ENCODE data around the gene SOCS7. TPM values are rescaled to one million over a fixed set of nuclear protein-coding genes. Genes with fewer than 3 reads are reported as not detected.

Gene SOCS7
- total RNA-seq, 2 donors from 2014 or later: 12.2 to 15.3 TPM

DNA sequence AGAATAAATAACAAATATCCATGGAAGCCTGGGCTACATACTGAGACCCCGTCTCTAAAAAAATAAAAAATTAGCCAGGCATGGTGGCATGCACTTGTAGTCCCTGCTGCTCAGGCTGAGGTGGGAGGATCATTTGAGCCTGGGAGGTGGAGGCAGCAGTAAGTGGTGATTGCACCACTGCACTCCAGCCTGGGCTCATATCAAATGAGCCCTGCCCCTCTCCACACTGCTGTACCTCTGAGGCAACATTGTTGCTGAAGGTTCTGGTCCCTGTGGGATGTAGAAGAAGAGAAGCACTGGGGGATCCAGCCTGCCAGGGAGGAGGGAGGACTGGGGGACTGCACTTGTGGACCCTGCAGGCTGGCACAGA lies 65.2 kb downstream of the SOCS7 start:
- intact Hi-C loops (cut with DNase I): loop anchor here in 1 of 2 donors (5.0 kb wide), 1 partner anchor 65 kb away; the partner anchor contains the start of gene SOCS7
- DNase-seq (ENCODE audit: low spot score): no peak

DNA sequence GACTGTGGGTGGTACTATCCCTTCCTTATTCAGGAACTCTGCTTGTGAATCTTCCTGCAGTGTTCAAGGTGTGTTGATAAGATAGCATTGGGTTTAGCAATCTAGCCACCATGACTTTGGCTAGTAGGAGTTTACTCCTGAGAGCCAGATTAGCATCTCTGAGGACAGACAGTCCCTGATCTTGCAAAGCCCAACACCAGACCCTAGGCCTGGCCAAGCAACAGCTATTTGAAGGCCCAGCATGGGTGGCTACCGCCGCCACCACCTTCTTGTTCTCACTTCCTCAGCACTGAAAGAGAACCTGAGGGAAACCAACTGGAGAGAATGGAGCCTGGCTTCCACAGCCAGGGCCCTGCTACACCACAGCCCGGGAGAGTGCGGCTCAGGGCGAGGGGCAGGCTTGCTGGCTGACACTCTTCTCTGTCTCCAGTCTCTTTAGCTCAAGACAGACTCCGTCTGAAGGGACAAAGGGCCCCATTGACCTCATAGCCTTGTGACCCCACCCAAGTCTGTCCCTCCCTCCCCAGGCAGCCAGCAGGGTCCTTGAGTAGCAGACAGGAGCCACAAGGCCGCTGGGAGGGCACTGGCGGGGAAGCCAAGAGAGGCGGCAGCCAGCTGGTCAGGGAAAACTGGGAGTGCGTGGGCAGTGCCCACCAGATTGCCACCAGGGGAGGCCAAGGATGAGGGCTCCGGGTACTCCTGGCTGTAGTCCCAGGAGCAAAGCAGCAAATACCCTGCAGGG lies 65.7 kb downstream of the SOCS7 start:
- no peak for DNase-seq (ENCODE audit: low spot score)
- intact Hi-C loops (cut with DNase I): loop anchor here in 1 of 2 donors (5.0 kb wide), 1 partner anchor 65 kb away; the partner anchor contains the start of gene SOCS7

DNA sequence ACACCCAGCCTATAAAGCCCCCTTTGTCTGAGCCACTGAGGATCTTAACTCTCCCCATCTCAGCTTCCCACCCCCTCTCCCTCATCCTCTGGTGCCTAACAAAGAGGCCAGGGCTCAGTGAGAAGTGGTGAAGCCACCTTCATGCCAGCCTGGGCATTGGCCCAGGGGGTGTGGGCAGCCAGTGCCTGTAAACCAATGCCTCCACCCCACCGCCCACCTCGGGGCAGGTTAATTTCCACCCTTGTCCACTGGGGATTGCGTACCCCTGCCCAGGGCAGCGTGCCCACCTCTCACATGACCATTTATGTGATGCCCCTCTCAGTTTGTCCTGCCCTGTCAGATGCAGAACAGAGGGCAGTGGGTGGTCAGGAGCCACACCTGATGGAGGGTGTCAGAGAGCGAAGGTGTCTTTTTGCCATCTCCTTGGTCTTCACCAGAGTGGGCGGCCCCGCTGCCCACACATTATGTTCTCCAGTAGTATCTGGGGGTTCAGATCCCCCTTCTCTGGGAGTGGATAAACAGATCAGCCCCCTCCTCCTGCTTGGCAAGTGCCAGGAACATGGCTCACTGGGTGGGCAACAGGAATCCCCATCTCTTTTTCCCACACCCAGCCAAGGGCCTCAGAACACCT lies 66.5 kb downstream of the SOCS7 start:
- intact Hi-C loops (cut with DNase I): loop anchor here in 1 of 2 donors (5.0 kb wide), 1 partner anchor 66 kb away; the partner anchor contains the start of gene SOCS7
- DNase-seq (ENCODE audit: low spot score): no peak

DNA sequence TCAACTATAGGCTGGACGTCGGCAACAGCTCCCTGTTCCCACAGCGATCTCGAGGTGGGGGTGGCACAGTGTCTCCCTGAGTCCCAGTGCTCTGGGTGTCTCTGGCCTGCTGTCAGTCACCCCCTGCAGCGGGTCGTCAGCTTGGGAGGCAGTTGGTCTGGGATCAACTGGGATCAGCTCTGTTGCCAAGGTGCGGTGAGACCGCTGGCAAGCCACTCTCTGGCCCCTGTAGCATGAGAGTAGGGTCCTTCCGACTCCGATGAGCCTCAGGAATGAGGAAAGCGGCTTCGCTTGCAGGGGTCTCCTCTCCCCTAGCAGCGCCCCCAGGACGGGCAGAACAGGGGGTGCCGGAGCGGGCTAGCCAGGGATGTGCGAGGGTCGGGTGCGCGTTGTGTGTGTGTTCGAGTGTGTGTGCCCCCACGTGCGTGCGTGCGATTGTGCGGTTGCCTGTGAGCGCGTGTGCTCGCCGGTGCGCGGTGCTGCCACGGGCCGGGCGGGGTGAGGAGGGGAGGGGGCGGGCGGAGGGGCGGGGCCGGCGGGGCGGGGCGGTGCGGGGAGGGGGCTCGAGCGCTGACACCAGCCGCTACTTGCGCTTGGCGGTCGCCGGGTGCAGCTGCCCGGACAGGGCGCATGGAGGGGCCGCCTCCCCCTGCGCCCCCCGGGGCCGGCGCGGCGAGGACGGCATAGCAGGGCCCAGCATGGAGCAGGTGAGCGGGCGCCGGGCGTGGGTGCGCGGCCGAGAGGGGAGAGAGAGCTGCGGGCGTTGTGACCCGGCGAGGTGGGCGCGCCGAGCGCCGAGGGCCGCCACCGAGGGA lies 67.3 kb downstream of the SOCS7 start:
- no peak for DNase-seq (ENCODE audit: low spot score)
- intact Hi-C loops (cut with DNase I): loop anchor here in 1 of 2 donors (5.0 kb wide), 1 partner anchor 67 kb away; the partner anchor contains the start of gene SOCS7

DNA sequence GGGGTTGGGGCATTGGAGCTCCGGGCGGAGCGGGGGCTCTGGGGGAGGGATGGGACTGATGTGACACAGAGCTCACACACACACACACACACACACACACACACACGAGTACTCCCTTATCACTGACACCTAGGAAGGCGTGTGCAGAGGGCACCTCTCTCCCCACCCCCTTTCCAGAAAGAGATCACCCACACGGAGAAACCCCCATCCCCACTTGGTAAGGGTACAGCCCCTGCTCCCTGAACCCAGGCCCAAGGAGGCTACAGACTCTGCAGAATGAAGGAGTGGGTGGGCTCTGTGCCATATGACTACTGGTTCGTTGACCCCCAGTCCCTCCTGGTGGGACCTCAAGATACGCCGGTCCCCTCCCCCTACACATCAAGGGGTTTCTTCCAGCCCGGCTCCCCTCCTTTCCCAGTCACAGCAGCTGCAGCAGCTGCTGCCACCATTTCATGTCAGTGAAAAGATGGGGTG lies 67.9 kb downstream of the SOCS7 start:
- DNase-seq (ENCODE audit: low spot score): no peak
- intact Hi-C loops (cut with DNase I): loop anchor here in 1 of 2 donors (5.0 kb wide), 1 partner anchor 67 kb away; the partner anchor contains the start of gene SOCS7

DNA sequence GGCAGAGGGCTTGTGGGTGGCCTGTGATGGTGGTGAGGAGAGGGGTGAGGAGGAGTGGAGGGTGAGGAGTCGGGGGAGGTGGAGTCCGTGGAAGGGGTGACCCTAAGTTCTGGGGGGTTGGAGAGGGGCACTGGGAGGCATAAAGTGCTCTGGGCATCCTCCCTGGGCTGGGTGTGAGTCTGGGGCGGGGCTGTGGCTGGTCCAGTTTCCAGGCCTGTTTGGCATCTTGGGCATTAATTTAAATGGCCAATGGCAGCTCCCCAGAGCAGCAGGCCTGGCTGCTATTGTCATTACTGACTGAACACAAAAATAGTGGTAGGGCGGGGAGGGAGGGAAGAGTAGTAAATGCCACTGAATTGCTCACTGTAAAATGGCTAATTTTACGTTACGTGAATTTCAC lies 68.9 kb downstream of the SOCS7 start:
- DNase-seq (ENCODE audit: low spot score): no peak

DNA sequence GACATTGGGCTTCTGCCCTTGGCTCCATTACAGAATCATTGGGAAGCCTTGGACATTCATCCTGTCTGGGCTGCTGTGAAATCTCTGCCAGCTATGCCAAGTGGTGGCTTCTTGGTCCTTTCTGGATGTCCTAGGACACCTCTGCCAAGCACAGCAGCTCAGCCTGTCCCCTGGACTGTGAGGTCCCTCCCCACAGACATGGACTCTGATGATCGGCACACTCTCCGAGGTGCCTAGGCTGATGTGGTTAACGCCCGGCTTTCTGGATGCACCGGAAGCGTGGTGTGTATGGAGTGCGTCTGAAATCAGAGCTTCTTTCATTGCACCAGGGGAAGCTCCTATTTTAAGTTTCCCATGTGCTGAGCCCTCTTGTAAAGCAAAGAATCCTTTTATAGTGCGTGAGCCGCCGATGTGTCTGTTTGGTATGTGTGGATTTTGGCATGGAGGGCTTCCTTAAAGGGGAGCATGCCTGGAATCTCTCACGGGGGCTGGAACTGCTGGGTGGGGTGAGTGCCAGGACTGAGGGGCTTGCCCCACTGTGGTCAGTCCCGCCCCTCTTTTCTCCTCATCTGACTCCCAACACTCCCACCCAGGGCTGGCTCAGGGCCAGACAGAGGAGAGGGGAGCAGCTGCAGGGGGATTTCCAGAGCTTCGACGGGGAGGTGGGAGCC lies 69.7 kb downstream of the SOCS7 start:
- intact Hi-C loops (cut with DNase I): no loop called here
- DNase-seq (ENCODE audit: low spot score): no peak

More for the DNA sequence above, 68.9 kb downstream of the SOCS7 start:
- intact Hi-C loops (cut with DNase I): no loop called here

DNA sequence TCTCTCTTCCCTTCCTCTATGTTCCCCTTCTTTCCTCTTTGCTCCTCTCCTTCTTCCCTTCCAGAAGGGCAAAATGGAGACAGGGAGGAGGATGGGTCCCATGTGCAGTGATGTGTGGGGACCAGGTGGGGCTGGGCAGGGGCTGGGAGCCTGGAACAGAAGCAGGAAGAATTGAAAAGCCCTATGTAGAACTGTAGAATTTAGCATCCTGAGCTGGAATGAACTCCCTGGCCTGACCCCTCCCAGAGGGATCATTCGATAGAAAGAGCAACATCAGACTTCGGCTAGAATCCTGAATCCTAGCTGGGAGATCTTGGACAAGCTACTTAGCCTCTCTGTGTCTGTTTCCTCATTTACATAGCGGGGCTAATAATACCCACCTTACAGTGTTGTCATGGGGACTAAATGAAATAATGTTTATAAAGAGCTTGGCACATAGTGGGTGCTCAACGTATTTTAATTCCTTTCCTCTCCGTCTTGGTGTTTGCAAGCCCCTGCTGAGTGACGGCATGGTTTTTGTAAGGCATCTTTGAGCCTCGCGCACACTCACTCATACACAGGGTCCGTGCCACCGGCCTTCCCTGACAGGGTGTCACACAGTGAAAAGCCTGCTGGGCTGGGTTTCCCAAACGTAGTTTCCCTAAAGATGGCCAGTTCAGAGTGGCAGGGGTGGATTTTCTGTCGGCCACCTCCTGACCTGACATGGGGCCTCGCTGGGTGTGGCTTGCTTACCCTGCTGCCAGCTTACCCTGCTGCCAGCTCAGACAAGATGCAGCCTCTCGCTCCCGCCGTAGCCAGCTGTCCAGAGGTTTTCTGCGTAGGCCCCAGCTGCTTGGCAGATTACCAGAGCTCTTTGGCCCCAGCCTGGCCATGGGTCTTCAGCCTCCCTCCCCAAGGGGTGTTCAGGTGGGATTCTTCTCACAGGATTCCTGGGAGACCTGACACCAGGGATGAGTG lies 70.5 kb downstream of the SOCS7 start:
- DNase-seq (ENCODE audit: low spot score): no peak
- intact Hi-C loops (cut with DNase I): no loop called here

DNA sequence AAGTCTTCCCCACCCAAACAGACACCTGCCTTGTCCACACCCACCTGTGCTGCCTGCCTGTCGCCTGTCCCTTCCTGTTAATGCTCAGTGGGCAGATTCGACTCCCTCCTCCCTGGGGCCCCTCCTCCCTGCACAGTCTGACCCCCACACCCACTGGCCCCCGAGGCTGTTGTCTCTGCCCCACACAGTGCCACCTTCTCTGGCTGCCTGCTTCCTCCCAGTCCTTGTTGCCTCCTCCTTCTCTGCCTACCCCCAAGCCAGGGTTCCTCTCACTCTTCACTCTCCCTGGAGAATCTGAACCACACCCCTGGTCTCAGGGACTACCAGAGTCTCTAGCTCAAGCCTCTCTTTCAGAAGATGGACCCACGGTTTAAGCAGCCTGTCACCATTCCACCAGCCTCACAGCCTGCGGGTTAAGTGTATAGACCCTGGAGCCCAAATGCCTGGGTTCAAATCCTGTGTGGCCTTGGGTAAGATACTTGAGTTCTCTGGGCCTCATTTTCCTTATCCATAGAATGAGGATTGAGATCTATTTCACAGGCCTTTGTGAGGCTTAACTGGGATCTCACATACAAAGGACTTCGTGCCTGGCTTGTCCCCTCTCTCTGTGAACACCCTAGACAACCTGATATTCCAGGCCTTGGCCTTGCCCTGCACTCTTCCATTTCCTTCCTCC lies 72.8 kb downstream of the SOCS7 start:
- intact Hi-C loops (cut with DNase I): no loop called here
- no peak for DNase-seq (ENCODE audit: low spot score)

DNA sequence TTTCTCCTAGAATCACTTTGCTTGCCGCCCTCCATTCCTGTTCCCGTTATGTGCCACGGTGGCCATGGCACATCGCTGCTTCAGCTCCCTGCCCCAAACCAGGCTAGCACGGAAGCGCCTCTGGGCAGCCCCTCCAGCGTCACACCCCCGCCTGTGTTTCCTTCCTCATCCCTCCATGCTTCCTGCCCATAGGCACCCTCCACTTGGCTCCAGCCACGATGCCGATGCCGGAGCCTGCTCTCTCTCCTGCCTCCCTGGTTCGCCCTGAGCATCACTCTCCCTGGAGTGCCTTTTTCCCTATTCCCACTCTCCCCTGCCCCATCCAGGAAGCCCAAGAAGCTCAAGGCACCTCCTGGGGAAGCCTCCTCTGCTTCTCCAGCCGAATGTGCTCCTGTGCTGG lies 73.4 kb downstream of the SOCS7 start:
- intact Hi-C loops (cut with DNase I): loop anchor here in 1 of 2 donors (5.0 kb wide), 1 partner anchor 57 kb away; no protein-coding TSS in a partner anchor
- no peak for DNase-seq (ENCODE audit: low spot score)

DNA sequence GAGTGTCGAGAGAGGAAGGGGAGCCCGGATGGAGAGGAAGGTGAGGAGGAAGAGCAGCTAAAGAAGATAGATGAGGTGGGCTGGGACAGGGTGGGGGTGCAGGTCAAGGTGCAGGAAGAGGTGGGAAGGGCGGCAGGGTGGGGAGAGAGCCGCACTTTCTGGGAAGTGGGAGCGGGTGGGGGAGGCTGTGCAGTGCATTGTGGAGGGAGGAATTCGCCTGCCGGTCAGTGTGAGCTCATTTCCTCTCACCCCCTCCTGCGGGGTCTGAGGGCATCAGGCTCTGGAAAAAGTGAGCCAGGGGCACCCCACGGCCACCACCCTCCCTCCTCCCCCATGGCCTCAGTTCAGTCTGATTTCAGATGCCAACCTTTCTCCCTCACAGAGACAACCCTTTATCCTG lies 74.1 kb downstream of the SOCS7 start:
- no peak for DNase-seq (ENCODE audit: low spot score)
- intact Hi-C loops (cut with DNase I): loop anchor here in 1 of 2 donors (5.0 kb wide), 1 partner anchor 57 kb away; no protein-coding TSS in a partner anchor

DNA sequence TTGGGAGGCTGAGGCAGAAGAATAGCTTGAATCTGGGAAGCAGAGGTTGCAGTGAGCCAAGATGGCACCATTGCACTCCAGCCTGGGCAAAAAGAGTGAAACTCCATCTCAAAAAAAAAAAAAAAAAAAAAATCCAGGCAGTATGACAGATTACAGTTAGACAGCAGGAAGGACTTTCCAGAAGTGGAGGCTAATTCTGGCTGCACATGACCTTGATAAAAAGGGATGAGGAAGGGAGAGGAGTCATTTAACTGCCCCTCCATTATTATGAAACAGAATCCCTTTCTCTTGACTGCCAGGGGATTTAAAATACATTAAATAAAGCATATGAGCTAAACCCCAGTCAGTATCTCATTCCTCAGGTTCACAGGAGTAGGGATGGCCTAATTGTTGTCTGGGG lies 74.8 kb downstream of the SOCS7 start:
- intact Hi-C loops (cut with DNase I): loop anchor here in 1 of 2 donors (5.0 kb wide), 1 partner anchor 56 kb away; no protein-coding TSS in a partner anchor

DNA sequence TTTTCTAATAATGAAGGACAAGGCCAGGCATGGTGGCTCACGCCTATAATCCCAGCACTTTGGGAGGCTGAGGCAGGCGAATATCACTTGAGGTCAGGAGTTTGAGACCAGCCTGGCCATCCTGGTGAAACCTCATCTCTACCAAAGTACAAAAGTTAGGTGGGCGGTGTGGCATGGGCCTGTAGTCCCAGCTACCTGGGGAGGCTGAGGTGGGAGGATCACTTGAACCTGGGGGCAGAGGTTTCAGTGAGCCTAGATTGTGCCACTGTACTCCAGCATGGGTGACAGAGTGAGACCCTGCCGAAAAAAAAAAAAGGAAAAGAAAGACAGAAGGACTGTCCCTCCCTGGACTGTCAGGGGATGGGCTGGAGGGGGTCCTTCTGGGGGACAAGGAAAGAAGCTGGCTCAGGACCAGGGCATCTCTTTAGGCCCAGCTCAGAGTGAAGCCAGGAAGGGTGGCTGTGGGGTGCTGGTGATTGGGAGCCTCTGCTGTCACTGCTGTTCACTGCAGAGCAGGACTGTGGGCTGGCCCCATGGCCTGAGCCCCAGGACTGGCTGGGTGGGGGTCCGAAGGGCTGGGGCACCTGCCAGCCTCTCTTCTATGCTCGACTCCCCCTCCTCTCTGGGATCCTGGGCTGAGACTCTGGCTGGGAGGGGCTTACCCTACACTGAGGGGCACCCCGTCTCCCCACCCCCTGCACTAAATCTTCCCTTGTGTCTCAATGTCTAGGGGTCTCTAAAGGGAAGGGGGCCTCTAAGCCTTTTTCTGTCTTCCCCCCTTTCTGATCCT lies 75.7 kb downstream of the SOCS7 start:
- no peak for DNase-seq (ENCODE audit: low spot score)
- intact Hi-C loops (cut with DNase I): loop anchor here in 1 of 2 donors (5.0 kb wide), 1 partner anchor 55 kb away; no protein-coding TSS in a partner anchor

More for the DNA sequence above, 74.8 kb downstream of the SOCS7 start:
- no peak for DNase-seq (ENCODE audit: low spot score)

DNA sequence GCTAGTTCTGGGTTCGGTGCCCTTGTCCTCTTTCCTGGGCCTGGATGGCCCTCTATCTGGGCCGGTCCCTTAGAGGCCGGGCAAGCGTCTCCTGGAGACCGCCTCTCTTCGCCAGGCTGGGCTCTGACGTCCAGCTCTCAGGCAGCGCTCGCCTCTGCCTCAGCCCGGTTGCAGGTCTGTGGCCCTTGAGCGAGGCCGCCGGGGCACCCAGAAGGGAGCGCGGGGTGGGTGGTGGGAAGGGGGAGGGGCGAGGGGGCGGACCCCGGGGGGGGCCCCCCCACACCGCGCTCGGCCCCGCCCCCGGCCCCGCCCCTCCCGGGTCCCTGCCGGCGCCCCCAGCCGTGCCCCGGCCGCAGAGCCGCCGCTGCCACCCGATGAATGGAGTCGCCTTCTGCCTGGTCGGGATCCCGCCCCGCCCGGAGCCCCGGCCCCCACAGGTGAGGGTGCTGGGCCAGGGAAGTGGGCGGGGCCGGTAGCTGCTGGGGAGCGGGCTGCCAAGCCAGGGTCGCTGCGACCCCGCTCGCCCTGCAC lies 76.5 kb downstream of the SOCS7 start, which contains the start of gene ARHGAP23:
Gene ARHGAP23 (plus strand): TSS at position 353 of the 531 bp plus-strand sequence. CDS start 22 bp downstream, at position 375.
- peak; percentile 87 for DNase-seq (ENCODE audit: low spot score)
- intact Hi-C loops (cut with DNase I): loop anchor here in 1 of 2 donors (5.0 kb wide), 1 partner anchor 54 kb away; no protein-coding TSS in a partner anchor

DNA sequence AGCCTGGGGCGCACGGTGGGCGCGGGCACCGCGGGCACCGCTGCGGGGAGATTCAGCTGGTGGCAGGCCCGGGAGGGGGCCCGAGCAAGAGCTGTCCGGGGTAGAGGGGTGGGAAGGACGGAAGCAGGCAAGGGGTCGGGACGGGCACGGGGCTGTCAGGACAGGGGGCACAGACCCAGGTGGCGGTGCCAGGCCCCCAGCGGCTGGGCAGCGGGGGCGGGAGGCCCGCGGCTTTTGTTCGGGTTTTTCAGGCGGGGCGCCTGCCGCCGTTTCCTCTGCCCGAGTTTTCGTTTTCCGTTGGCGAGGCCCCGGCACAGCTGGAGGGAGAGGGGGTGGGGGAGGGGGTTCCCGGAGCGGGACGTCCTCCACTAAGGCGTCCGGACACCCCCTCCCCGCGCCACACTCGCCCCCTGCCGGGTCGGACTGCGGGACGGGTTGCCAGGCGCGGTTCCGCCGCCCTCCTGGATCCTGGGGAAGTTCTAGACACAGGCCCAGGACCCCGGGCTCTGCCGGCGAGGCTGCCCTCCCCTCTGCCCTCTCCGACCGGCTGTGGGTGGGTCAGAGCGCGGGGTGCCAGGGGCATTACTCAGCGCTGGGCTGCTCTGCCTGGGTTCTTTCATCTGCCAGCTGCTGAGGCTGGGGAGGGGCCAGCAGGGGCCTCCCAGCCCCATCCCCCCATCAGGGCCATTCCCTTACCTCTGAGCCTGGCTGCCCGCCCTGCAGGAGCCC lies 77.2 kb downstream of the SOCS7 start:
- intact Hi-C loops (cut with DNase I): loop anchor here in 1 of 2 donors (5.0 kb wide), 1 partner anchor 53 kb away; no protein-coding TSS in a partner anchor

More for the DNA sequence above, 77.2 kb downstream of the SOCS7 start:
- peak; percentile 87 for DNase-seq (ENCODE audit: low spot score)
